GM06990 (cell line): ENCODE results near the gene DNMT3B.

Experiments
- DNase-seq: peaks from one replicate; pipeline ENCODE4 v3.0.0-alpha.2; 2011; ENCODE audit not compliant: insufficient read length; ENCODE audit errors: extremely low read depth
- H3K27me3 ChIP-seq: replicated peaks from 2 replicates; pipeline ENCODE4 v1.6.0; 2011; ENCODE audit warnings: low read length; ENCODE audit not compliant: control insufficient read depth, insufficient read depth
- H3K36me3 ChIP-seq: 2 replicates; pipeline ENCODE4 v1.5.1; 2011; ENCODE audit warnings: low read length; ENCODE audit not compliant: control insufficient read depth, insufficient read depth
- H3K4me3 ChIP-seq: replicated peaks from 2 replicates; pipeline ENCODE4 v1.5.1; 2011; ENCODE audit warnings: low read depth, mild to moderate bottlenecking, control low read depth, low read length
- TF ChIP-seq, protein P1 (sequence below): IDR thresholded peaks from 2 replicates; pipeline ENCODE4 v1.5.1; 2011; ENCODE audit warnings: low read length, control low read depth, mild to moderate bottlenecking, inconsistent platforms; ENCODE audit not compliant: insufficient read depth, poor library complexity, severe bottlenecking

The DNMT3B gene

GRCh38 chr20:32845786-32846185, 83.6 kb downstream of the DNMT3B start:
- H3K36me3 ChIP-seq = peaks cover 25% of the 10 kb centered on the region
- H3K27me3 ChIP-seq = no peaks in the 10 kb centered on the region
- H3K4me3 ChIP-seq = no peak overlapping the region
- TF ChIP-seq, protein P1, sequence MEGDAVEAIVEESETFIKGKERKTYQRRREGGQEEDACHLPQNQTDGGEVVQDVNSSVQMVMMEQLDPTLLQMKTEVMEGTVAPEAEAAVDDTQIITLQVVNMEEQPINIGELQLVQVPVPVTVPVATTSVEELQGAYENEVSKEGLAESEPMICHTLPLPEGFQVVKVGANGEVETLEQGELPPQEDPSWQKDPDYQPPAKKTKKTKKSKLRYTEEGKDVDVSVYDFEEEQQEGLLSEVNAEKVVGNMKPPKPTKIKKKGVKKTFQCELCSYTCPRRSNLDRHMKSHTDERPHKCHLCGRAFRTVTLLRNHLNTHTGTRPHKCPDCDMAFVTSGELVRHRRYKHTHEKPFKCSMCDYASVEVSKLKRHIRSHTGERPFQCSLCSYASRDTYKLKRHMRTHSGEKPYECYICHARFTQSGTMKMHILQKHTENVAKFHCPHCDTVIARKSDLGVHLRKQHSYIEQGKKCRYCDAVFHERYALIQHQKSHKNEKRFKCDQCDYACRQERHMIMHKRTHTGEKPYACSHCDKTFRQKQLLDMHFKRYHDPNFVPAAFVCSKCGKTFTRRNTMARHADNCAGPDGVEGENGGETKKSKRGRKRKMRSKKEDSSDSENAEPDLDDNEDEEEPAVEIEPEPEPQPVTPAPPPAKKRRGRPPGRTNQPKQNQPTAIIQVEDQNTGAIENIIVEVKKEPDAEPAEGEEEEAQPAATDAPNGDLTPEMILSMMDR = no peak
- DNase-seq = no peak

DNA sequence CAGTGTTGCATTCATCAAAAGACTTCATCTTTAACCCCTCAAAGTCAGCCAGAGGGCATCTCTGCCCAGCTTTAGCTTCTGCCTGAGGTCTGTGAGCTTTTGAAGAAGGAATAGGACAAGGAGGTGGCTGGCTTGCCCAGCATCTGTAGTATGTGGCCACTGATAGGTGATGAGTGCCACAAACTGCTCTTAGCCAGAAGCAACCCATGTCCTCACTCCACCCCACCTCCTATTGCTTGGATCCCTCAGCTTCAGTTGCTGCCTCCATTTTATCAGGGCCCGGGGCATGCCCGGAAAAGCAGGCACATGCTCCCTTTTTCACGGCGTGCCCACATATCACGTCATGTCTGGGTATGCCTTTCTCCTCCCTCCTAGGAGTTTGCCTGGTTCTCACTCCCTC, 84.7 kb downstream of the DNMT3B start:
- DNase-seq = no peak
- no peaks in the 10 kb centered on the region for H3K27me3 ChIP-seq
- H3K36me3 ChIP-seq = peaks cover 24% of the 10 kb centered on the region
- TF ChIP-seq, protein P1 = no peak
- no peak overlapping the region for H3K4me3 ChIP-seq

DNA sequence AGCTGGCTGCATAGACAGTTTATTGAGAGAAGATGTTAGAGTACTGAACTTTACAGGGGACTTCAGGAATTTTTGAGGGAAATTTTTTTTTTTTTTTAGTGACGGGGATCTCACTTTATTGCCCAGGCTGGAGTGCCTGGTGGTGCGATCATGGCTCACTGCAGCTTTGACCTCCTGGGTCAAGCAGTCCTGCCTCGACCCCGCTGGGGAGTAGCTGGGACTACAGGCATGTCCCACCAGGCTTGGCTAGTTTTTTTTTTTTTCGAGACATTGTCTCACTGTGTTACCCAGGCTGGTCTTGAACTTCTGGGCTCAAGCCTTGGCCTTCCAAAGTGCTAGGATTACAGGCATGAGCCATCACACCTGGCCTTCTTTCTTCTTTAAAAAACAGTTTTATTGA, 85.8 kb downstream of the DNMT3B start:
- TF ChIP-seq, protein P1 = no peak
- Histone ChIP-seq H3K4me3 (no peak overlapping the region), H3K36me3 (peaks cover 25% of the 10 kb centered on the region), H3K27me3 (no peaks in the 10 kb centered on the region)
- no peak for DNase-seq

GRCh38 chr20:32848846-32849245, 86.7 kb downstream of the DNMT3B start:
- Histone ChIP-seq H3K27me3 (no peaks in the 10 kb centered on the region), H3K36me3 (peaks cover 25% of the 10 kb centered on the region), H3K4me3 (no peak overlapping the region)
- DNase-seq = no peak
- TF ChIP-seq, protein P1 = no peak

DNA sequence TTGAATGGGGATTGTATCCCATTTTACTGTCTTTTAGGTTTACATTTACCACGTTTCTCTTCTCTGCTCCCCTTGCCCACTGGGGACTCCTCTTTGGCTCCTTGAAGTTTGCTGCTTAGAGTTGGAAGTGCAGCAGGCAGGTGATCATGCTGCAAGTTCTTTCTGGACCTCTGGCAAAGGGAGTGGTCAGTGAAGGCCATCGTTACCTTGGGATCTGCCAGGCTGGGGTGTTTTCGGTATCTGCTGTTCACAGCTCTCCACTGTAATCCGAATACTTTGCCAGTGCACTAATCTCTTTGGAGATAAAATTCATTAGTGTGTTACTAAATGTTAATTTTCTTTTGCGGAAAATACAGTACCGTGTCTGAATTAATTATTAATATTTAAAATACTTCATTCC, 87.4 kb downstream of the DNMT3B start:
- H3K27me3 ChIP-seq = no peaks in the 10 kb centered on the region
- DNase-seq = no peak
- H3K4me3 ChIP-seq = no peak overlapping the region
- H3K36me3 ChIP-seq = peaks cover 25% of the 10 kb centered on the region
- TF ChIP-seq, protein P1 = no peak

- no peak for DNase-seq
- no peaks in the 10 kb centered on the region for H3K27me3 ChIP-seq
- peaks cover 14% of the 10 kb centered on the region for H3K36me3 ChIP-seq
- TF ChIP-seq, protein P1 = no peak
- no peak overlapping the region for H3K4me3 ChIP-seq
Measured at GRCh38 chr20:32855387-32855786, 93.2 kb downstream of the DNMT3B start.
